Frontal cortex (tissue), 4 donors: ENCODE results near the gene DNAH17. TPM values are rescaled to one million over a fixed set of nuclear protein-coding genes. Genes with fewer than 3 reads are reported as not detected.

Experiments
- DNase-seq, 2 donors: peaks; one replicate each; pipeline ENCODE4 v3.0.0; 2012; ENCODE audit warnings: low spot score in 2 of 2
- FAIRE-seq: peaks from 2 replicates; lab custom pipeline; 2012; peaks lifted over from hg19 to GRCh38; lab: Jason Lieb, UNC
- total RNA-seq: library from RNA; depleted of rRNA; stranded (reverse); fragments of >200 nt; gene quantifications from one replicate; pipeline ENCODE4 v1.2.3, GENCODE V29; 2014
- donor health status: control.
- donor health status: control.
- donor health status: control.

The DNAH17 gene
- total RNA-seq, 1 donor from 2014 or later: under 0.01 TPM

GRCh38 chr17:78608122-78608803 lies 31.1 kb upstream of the DNAH17 start:
- DNase-seq: no peak
- no peak for FAIRE-seq

- no peak for FAIRE-seq
These were observed 29.8 kb upstream of the DNAH17 start for GRCh38 chr17:78607038-78607437.

GRCh38 chr17:78605886-78606285 lies 28.7 kb upstream of the DNAH17 start:
- no peak for DNase-seq
- FAIRE-seq: no peak

More at GRCh38 chr17:78607038-78607437, 29.8 kb upstream of the DNAH17 start:
- DNase-seq: no peak

- FAIRE-seq (no peak), DNase-seq (no peak)
These were observed 28.2 kb upstream of the DNAH17 start for GRCh38 chr17:78605429-78605828.

GRCh38 chr17:78602246-78602645 lies 25.1 kb upstream of the DNAH17 start:
- FAIRE-seq (no peak), DNase-seq (no peak)

- DNase-seq (no peak), FAIRE-seq (no peak)
These were observed 24.5 kb upstream of the DNAH17 start for GRCh38 chr17:78601577-78602190.

GRCh38 chr17:78600181-78600721 lies 23.1 kb upstream of the DNAH17 start:
- no peak for FAIRE-seq
- no peak for DNase-seq

GRCh38 chr17:78599419-78599818 lies 22.2 kb upstream of the DNAH17 start:
- no peak for FAIRE-seq
- no peak for DNase-seq

- DNase-seq (no peak), FAIRE-seq (no peak)
These were observed 20.8 kb upstream of the DNAH17 start for GRCh38 chr17:78598013-78598471.

GRCh38 chr17:78596871-78597764 lies 19.9 kb upstream of the DNAH17 start:
- FAIRE-seq (no peak), DNase-seq (no peak)

- FAIRE-seq: no peak
- DNase-seq: no peak
These were observed 18.1 kb upstream of the DNAH17 start for GRCh38 chr17:78595135-78595810.

- FAIRE-seq: no peak
These were observed 15.8 kb upstream of the DNAH17 start for GRCh38 chr17:78592991-78593329.

GRCh38 chr17:78591263-78591671 lies 14.1 kb upstream of the DNAH17 start:
- FAIRE-seq: no peak
- DNase-seq: no peak

More at GRCh38 chr17:78592991-78593329, 15.8 kb upstream of the DNAH17 start:
- DNase-seq: no peak

GRCh38 chr17:78589885-78590284 lies 12.7 kb upstream of the DNAH17 start:
- DNase-seq (no peak), FAIRE-seq (no peak)

- FAIRE-seq: no peak
- DNase-seq: no peak
These were observed 12.0 kb upstream of the DNAH17 start for GRCh38 chr17:78589031-78589675.

GRCh38 chr17:78588258-78589030 lies 11.2 kb upstream of the DNAH17 start:
- DNase-seq: no peak
- FAIRE-seq: no peak

- DNase-seq (no peak), FAIRE-seq (no peak)
These were observed 7.9 kb upstream of the DNAH17 start for GRCh38 chr17:78585006-78585630.

- DNase-seq (no peak), FAIRE-seq (no peak)
These were observed 5.9 kb upstream of the DNAH17 start for GRCh38 chr17:78583091-78583490.
